ENCODE results near the gene SLC18B1. TPM values are rescaled to one million over a fixed set of nuclear protein-coding genes. Genes with fewer than 3 reads are reported as not detected.
A peak's percentile ranks its signal among the peaks of the same experiment; 100 is the strongest.

SLC18B1 gene
- total RNA-seq, 2 experiments from 2014 or later: 5.8 to 6.0 TPM

DNA sequence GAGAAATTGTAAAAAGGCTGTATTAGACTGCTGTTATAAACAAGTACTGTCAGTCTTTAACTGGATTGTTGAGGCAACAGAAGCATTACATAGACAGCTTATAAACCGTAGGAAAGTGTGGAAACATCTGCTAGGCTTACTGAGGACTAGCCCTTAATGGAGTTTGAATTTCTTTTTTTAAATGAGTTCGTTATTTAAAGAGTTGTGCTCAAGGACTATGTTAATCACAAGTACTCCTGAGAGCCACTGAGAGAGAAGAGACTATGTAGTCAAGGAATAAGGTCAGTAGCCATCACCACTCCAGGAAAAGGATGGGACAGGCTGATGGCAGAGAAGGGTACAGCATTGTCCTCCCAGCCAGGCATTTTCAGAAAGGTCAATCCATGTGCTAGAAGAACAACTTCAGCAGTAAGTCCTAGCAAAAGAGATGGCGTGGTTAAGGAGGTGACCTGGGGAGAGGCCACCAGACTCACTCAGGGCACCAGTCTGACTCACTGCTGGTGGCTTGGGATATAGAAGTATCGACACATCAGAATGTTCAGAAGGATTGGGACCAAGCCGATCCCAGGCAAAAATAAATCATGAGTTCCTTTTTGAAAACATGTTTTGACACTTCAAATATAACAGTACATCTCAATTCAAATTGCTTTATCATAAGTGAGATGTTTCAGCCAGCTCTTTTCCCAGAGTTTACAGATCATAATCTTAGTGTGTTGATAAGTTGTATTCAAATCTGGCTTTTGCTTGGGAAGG, 22.4 kb upstream of the SLC18B1 start:
- TF ChIP-seq, protein P1, sequence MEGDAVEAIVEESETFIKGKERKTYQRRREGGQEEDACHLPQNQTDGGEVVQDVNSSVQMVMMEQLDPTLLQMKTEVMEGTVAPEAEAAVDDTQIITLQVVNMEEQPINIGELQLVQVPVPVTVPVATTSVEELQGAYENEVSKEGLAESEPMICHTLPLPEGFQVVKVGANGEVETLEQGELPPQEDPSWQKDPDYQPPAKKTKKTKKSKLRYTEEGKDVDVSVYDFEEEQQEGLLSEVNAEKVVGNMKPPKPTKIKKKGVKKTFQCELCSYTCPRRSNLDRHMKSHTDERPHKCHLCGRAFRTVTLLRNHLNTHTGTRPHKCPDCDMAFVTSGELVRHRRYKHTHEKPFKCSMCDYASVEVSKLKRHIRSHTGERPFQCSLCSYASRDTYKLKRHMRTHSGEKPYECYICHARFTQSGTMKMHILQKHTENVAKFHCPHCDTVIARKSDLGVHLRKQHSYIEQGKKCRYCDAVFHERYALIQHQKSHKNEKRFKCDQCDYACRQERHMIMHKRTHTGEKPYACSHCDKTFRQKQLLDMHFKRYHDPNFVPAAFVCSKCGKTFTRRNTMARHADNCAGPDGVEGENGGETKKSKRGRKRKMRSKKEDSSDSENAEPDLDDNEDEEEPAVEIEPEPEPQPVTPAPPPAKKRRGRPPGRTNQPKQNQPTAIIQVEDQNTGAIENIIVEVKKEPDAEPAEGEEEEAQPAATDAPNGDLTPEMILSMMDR (conservative IDR thresholded peaks at IDR 0.05; ENCODE audit: low read length): no peak
- TF ChIP-seq EZH2phosphoT487 (IDR thresholded peaks at IDR 0.05; ENCODE audit: borderline replicate concordance, low read depth, low read length): no peak
- no peaks in the 10 kb centered on the region for H3K9me3 ChIP-seq (ENCODE audit: low read length)
- peak; percentile 31 for DNase-seq (ENCODE audit: low spot score)
- intact Hi-C loops (cut with micrococcal nuclease; ENCODE audit: unreplicated experiment): loop anchor here (2.0 kb wide), 1 partner anchor 290 kb away; no protein-coding TSS in a partner anchor
- POLR2A ChIA-PET: interaction anchor here (0.7 to 1.4 kb wide), 3 partner anchors 11 to 733 kb away, joined by 3 to 4 read pairs (median 3); no protein-coding TSS in a partner anchor
- CTCF ChIA-PET (ENCODE audit: unreplicated experiment): no interaction called here
- peaks cover 41% of the 10 kb centered on the region for H3K36me3 ChIP-seq (ENCODE audit: insufficient read depth, low read length)
- H3K79me2 ChIP-seq (ENCODE audit: insufficient read depth, low read depth, low read length): peaks cover 22% of the 10 kb centered on the region
- H3K4me2 ChIP-seq (ENCODE audit: low read length): no peak overlapping the region
- peaks cover 40% of the 10 kb centered on the region for H4K20me1 ChIP-seq (ENCODE audit: insufficient read depth, low read length)
- no peak overlapping the region for H3K4me3 ChIP-seq (ENCODE audit: low read depth, low read length, poor library complexity, severe bottlenecking)
- H3K9me2 ChIP-seq (ENCODE audit: insufficient read depth, low read length): no peaks in the 10 kb centered on the region
- no peak overlapping the region for H2AFZ ChIP-seq (ENCODE audit: low read length)
- no TSS peak for BruUV-seq (replicated peaks)
- H3K27ac ChIP-seq (ENCODE audit: low read depth, low read length, poor library complexity, severe bottlenecking): peak overlapping the region; percentile 30
- H3K4me1 ChIP-seq (ENCODE audit: insufficient read depth, low read length, poor library complexity, severe bottlenecking): peaks cover 36% of the 10 kb centered on the region

DNA sequence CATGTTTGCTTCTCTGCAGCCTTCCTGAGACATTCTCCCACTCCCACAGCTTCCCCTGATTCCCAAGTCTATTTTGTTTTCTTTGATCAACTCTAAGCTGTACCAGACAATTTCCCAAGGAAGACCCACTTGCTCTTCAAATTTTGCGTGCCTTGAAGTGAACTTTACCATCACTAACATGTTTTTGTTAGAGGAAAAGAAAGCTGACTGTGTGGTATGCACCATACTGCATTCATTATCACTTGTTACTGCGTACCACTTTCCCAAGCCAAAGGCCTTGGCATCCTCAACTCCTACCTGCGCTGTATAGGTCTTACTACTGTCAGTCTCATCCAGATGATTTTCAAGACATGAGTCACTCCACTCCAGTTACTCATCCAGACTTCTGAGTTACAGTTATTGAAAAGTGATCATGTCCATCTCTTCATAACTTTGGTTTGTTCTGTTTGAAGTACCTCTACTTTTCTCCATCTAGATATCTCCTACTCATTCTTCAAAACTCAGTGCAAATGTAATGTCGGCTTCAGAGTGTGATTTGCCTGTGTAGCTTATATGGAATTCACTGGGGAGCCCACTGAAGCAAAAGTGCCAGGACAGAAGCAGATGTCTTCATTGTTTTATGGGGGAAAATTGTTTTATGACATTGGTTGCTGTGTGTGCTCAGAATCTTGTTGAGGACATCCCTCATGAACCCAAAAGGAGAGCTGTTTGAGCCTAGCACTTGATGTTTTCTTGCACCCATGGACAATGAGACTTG, 21.1 kb upstream of the SLC18B1 start:
- DNase-seq (ENCODE audit: low spot score): peak; percentile 19
- H3K9me2 ChIP-seq (ENCODE audit: insufficient read depth, low read length): no peaks in the 10 kb centered on the region
- POLR2A ChIA-PET: interaction anchor here (0.7 to 1.4 kb wide), 3 partner anchors 10 to 731 kb away, joined by 3 to 4 read pairs (median 3); no protein-coding TSS in a partner anchor
- no peak for TF ChIP-seq EZH2phosphoT487 (IDR thresholded peaks at IDR 0.05; ENCODE audit: borderline replicate concordance, low read depth, low read length)
- TF ChIP-seq, protein P1 (conservative IDR thresholded peaks at IDR 0.05; ENCODE audit: low read length): no peak
- intact Hi-C loops (cut with micrococcal nuclease; ENCODE audit: unreplicated experiment): loop anchor here (2.0 to 10.0 kb wide), 3 partner anchors 289 to 1135 kb away; partner anchors contain the start of gene TBPL1
- H2AFZ ChIP-seq (ENCODE audit: low read length): no peak overlapping the region
- peaks cover 51% of the 10 kb centered on the region for H4K20me1 ChIP-seq (ENCODE audit: insufficient read depth, low read length)
- peaks cover 34% of the 10 kb centered on the region for H3K79me2 ChIP-seq (ENCODE audit: insufficient read depth, low read depth, low read length)
- BruUV-seq (replicated peaks): no TSS peak
- H3K4me1 ChIP-seq (ENCODE audit: insufficient read depth, low read length, poor library complexity, severe bottlenecking): peaks cover 37% of the 10 kb centered on the region
- H3K4me3 ChIP-seq (ENCODE audit: low read depth, low read length, poor library complexity, severe bottlenecking): no peak overlapping the region
- peaks cover 53% of the 10 kb centered on the region for H3K36me3 ChIP-seq (ENCODE audit: insufficient read depth, low read length)
- H3K9me3 ChIP-seq (ENCODE audit: low read length): no peaks in the 10 kb centered on the region
- peak overlapping the region; percentile 23 for H3K27ac ChIP-seq (ENCODE audit: low read depth, low read length, poor library complexity, severe bottlenecking)
- H3K4me2 ChIP-seq (ENCODE audit: low read length): no peak overlapping the region
- CTCF ChIA-PET (ENCODE audit: unreplicated experiment): no interaction called here
